Panc1 (cell line): ENCODE data around the gene COG2. TPM values are rescaled to one million over a fixed set of nuclear protein-coding genes. Genes with fewer than 3 reads are reported as not detected.

ENCODE experiments used
- ATAC-seq: fragments of 200-7000 bp; cut with Tn5 transposase; 2 replicates; pipeline ENCODE4 v1.9.1; 2020; ENCODE audit warnings: mild to moderate bottlenecking, moderate library complexity
- BruUV-seq: library from RNA; stranded (reverse); fragments of 400-500 nt; replicated peaks from 2 replicates; lab custom pipeline; 2021; lab: Mats Ljungman, UMichigan
- CTCF ChIA-PET: fragments of 300-600 bp; sonication (Branson Sonifier 250); formaldehyde crosslinking; loops from one replicate; lab custom pipeline; 2022; ENCODE audit warnings: antibody characterized with exemption; lab: Charles Lee
- POLR2A ChIA-PET: fragments of 300-600 bp; sonication (Branson Sonifier 250); formaldehyde crosslinking; loops from one replicate; lab custom pipeline; 2022; ENCODE audit warnings: antibody characterized with exemption; lab: Charles Lee
- DNase-seq: peaks from one replicate; pipeline ENCODE4 v3.0.0-alpha.2; 2010; ENCODE audit warnings: low read depth, low spot score
- H3K27ac ChIP-seq: 2 replicates; pipeline ENCODE4 v1.5.1; 2011; ENCODE audit warnings: mild to moderate bottlenecking, low read length, inconsistent platforms
- H3K27me3 ChIP-seq: fragments of 200-500 bp; sonication (Bioruptor generic); 2 replicates; pipeline ENCODE4 v1.6.0; 2014; ENCODE audit warnings: low read length, inconsistent platforms; ENCODE audit not compliant: control insufficient read depth, insufficient read depth
- H3K36me3 ChIP-seq: fragments of 200-500 bp; sonication (Bioruptor generic); 2 replicates; pipeline ENCODE4 v1.5.1; 2014; ENCODE audit warnings: inconsistent platforms, mild to moderate bottlenecking, low read length, moderate library complexity; ENCODE audit not compliant: control insufficient read depth, insufficient read depth
- H3K4me1 ChIP-seq: 2 replicates; pipeline ENCODE4 v1.5.1; 2011; ENCODE audit warnings: inconsistent platforms, mild to moderate bottlenecking, low read length, moderate library complexity; ENCODE audit not compliant: control insufficient read depth, insufficient read depth
- H3K4me3 ChIP-seq, 2 experiments: 2 replicates each; pipeline ENCODE4 v1.5.1; 2011 to 2012; ENCODE audit warnings: low read depth in 2 of 2, low read length in 2 of 2, mild to moderate bottlenecking in 2 of 2, inconsistent platforms in 1 of 2, moderate library complexity in 1 of 2
- H3K9me3 ChIP-seq: fragments of 200-500 bp; sonication (Bioruptor generic); 2 replicates; pipeline ENCODE4 v1.5.1; 2014; ENCODE audit warnings: low read depth, mild to moderate bottlenecking, inconsistent platforms, low read length, moderate library complexity; ENCODE audit not compliant: control insufficient read depth, insufficient read depth
- CTCF ChIP-seq: fragments of 450-650 bp; IDR thresholded peaks from 2 replicates; pipeline ENCODE4 v1.5.1; 2017; ENCODE audit warnings: mild to moderate bottlenecking
- POLR2AphosphoS5 ChIP-seq: IDR thresholded peaks from 2 replicates; pipeline ENCODE4 v1.6.1; 2012; ENCODE audit warnings: mild to moderate bottlenecking, low read depth, low read length, moderate library complexity
- SIN3A ChIP-seq: IDR thresholded peaks from 2 replicates; pipeline ENCODE4 v1.6.1; 2012; ENCODE audit warnings: low read depth, mild to moderate bottlenecking, low read length, moderate library complexity, borderline replicate concordance; ENCODE audit not compliant: insufficient read depth
- TCF7L2 ChIP-seq: IDR thresholded peaks from 2 replicates; pipeline ENCODE4 v1.6.1; 2011; ENCODE audit warnings: mild to moderate bottlenecking, low read depth, low read length, inconsistent platforms
- in situ Hi-C: cut with HindIII; loops from 2 replicates; pipeline ENCODE4 v1.10.0; 2016; ENCODE audit warnings: low sequenced_read_pairs, low pct_unique_long_range_greater_than_20kb
- intact Hi-C: fragments of 100-400 bp; cut with micrococcal nuclease; formaldehyde crosslinking; loops from one replicate; pipeline ENCODE4 v1.10.0; 2022; ENCODE audit not compliant: unreplicated experiment
- total RNA-seq: library from RNA; stranded (reverse); gene quantifications from one replicate; pipeline ENCODE4 v1.2.1, GENCODE V29; 2021; ENCODE audit not compliant: unreplicated experiment
- TF ChIP-seq, protein P1 (sequence below), 2 experiments: IDR thresholded peaks; 2 replicates each; pipeline ENCODE4 v1.6.1; 2011 to 2012; ENCODE audit warnings: low read depth in 2 of 2, control low read depth in 1 of 2, low read length in 1 of 2, mild to moderate bottlenecking in 1 of 2, moderate library complexity in 1 of 2; ENCODE audit not compliant: insufficient read depth in 1 of 2

COG2 gene
- total RNA-seq, 1 experiment from 2014 or later: 20.5 TPM

DNA sequence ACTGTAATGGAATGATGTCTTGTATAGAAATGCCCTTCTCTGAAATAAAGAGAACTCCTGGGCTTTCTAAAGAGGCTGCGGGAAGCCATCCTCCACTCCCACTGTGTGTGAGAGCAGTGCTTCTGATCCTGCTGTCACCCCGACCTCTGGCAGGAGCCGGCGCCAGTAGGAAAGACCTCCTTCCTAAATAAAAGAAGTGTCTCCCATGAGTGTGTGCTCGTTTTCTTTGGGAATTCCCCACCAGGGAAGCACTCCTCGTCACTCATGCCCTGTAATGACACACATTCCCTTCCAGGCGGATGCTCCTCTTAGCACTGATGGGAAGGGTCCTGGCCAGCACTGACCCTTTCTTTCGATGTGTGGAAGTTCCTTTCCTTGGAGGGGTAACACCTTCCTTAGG lies 51.5 kb downstream of the COG2 start:
- H3K4me3 ChIP-seq: no peak overlapping the region
- DNase-seq (no peak), ATAC-seq (no peak)
- no peaks in the 10 kb centered on the region for H3K4me1 ChIP-seq
- H3K9me3 ChIP-seq: no peaks in the 10 kb centered on the region
- in situ Hi-C loops (no loop called here), intact Hi-C loops (no loop called here)
- POLR2A ChIA-PET: no interaction called here
- H3K27me3 ChIP-seq: no peaks in the 10 kb centered on the region
- H3K36me3 ChIP-seq: peaks cover 4% of the 10 kb centered on the region
- no peak overlapping the region for H3K27ac ChIP-seq
- TF ChIP-seq CTCF: no peak
- no peak for TF ChIP-seq POLR2AphosphoS5
- TF ChIP-seq TCF7L2: no peak
- TF ChIP-seq SIN3A: no peak
- TF ChIP-seq, protein P1, sequence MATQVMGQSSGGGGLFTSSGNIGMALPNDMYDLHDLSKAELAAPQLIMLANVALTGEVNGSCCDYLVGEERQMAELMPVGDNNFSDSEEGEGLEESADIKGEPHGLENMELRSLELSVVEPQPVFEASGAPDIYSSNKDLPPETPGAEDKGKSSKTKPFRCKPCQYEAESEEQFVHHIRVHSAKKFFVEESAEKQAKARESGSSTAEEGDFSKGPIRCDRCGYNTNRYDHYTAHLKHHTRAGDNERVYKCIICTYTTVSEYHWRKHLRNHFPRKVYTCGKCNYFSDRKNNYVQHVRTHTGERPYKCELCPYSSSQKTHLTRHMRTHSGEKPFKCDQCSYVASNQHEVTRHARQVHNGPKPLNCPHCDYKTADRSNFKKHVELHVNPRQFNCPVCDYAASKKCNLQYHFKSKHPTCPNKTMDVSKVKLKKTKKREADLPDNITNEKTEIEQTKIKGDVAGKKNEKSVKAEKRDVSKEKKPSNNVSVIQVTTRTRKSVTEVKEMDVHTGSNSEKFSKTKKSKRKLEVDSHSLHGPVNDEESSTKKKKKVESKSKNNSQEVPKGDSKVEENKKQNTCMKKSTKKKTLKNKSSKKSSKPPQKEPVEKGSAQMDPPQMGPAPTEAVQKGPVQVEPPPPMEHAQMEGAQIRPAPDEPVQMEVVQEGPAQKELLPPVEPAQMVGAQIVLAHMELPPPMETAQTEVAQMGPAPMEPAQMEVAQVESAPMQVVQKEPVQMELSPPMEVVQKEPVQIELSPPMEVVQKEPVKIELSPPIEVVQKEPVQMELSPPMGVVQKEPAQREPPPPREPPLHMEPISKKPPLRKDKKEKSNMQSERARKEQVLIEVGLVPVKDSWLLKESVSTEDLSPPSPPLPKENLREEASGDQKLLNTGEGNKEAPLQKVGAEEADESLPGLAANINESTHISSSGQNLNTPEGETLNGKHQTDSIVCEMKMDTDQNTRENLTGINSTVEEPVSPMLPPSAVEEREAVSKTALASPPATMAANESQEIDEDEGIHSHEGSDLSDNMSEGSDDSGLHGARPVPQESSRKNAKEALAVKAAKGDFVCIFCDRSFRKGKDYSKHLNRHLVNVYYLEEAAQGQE (IDR thresholded peaks at IDR 0.05; ENCODE audit: insufficient read depth in 1 of 2, low read depth in 2 of 2, low read length in 1 of 2): no peak
- BruUV-seq: no TSS peak
- CTCF ChIA-PET: no interaction called here

- no peaks in the 10 kb centered on the region for H3K27me3 ChIP-seq
- POLR2A ChIA-PET: no interaction called here
- intact Hi-C loops (no loop called here), in situ Hi-C loops (no loop called here)
- H3K9me3 ChIP-seq: no peaks in the 10 kb centered on the region
- no peak overlapping the region for H3K4me3 ChIP-seq
- no peaks in the 10 kb centered on the region for H3K4me1 ChIP-seq
- TF ChIP-seq SIN3A (no peak), CTCF (no peak), TCF7L2 (no peak), POLR2AphosphoS5 (no peak)
- TF ChIP-seq, protein P1 (IDR thresholded peaks at IDR 0.05; ENCODE audit: insufficient read depth in 1 of 2, low read depth in 2 of 2, low read length in 1 of 2): no peak
- CTCF ChIA-PET: no interaction called here
- H3K36me3 ChIP-seq: peaks cover 4% of the 10 kb centered on the region
- no TSS peak for BruUV-seq
- no peak overlapping the region for H3K27ac ChIP-seq
- DNase-seq (no peak), ATAC-seq (no peak)
Measured at GRCh38 chr1:230694464-230694863, 52.2 kb downstream of the COG2 start.
